GM06990 (cell line): ENCODE data around the gene RPS6KL1.

ENCODE experiments used
- DNase-seq: peaks from one replicate; pipeline ENCODE4 v3.0.0-alpha.2; 2011; ENCODE audit not compliant: insufficient read length; ENCODE audit errors: extremely low read depth
- H3K27me3 ChIP-seq: replicated peaks from 2 replicates; pipeline ENCODE4 v1.6.0; 2011; ENCODE audit warnings: low read length; ENCODE audit not compliant: control insufficient read depth, insufficient read depth
- H3K36me3 ChIP-seq: 2 replicates; pipeline ENCODE4 v1.5.1; 2011; ENCODE audit warnings: low read length; ENCODE audit not compliant: control insufficient read depth, insufficient read depth
- H3K4me3 ChIP-seq: replicated peaks from 2 replicates; pipeline ENCODE4 v1.5.1; 2011; ENCODE audit warnings: low read depth, mild to moderate bottlenecking, control low read depth, low read length
- TF ChIP-seq, protein P1 (sequence below): IDR thresholded peaks from 2 replicates; pipeline ENCODE4 v1.5.1; 2011; ENCODE audit warnings: low read length, control low read depth, mild to moderate bottlenecking, inconsistent platforms; ENCODE audit not compliant: insufficient read depth, poor library complexity, severe bottlenecking

The RPS6KL1 gene

DNA sequence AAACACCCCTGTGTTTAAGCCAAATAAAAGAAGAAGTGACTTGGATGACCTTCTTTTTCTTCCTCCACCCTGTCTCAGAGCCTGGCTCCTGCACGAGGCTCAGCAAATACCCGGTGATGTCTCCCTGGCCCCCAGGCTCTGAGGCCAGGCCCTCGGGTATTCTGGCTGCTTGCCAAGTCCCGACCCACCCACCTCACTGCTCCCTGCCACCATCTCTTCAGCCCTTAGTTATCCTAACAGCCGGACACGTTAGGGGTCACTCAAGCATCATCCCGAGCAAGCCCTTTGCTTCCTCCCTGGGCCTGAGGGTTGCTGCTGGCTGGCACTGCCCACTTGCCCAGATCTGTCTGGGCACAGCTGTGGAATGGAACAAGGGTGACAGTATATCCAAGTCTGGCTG lies 7.2 kb downstream of the RPS6KL1 start:
- Histone ChIP-seq H3K27me3 (no peaks in the 10 kb centered on the region), H3K4me3 (no peak overlapping the region), H3K36me3 (peaks cover 3% of the 10 kb centered on the region)
- TF ChIP-seq, protein P1, sequence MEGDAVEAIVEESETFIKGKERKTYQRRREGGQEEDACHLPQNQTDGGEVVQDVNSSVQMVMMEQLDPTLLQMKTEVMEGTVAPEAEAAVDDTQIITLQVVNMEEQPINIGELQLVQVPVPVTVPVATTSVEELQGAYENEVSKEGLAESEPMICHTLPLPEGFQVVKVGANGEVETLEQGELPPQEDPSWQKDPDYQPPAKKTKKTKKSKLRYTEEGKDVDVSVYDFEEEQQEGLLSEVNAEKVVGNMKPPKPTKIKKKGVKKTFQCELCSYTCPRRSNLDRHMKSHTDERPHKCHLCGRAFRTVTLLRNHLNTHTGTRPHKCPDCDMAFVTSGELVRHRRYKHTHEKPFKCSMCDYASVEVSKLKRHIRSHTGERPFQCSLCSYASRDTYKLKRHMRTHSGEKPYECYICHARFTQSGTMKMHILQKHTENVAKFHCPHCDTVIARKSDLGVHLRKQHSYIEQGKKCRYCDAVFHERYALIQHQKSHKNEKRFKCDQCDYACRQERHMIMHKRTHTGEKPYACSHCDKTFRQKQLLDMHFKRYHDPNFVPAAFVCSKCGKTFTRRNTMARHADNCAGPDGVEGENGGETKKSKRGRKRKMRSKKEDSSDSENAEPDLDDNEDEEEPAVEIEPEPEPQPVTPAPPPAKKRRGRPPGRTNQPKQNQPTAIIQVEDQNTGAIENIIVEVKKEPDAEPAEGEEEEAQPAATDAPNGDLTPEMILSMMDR: no peak
- no peak for DNase-seq

DNA sequence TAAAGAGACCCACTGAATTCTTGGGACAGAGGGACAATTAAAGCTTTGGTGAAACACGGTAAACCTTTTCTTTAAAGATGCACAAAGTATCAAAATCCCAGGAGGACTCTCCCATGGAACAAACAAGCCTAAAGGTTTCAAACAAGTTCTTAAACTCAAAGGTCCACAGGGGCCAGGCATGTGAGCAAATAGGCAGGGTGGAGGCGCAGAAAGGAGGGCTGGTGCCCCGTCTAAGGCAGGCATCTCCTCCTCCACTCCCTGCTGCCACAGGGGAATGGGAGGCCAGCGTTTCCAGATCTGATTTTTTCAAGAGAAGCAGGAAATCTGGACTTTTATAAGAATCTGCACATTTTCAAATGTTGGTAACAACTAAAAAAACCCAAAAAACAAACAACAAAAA lies 7.6 kb downstream of the RPS6KL1 start:
- Histone ChIP-seq H3K27me3 (no peaks in the 10 kb centered on the region), H3K4me3 (no peak overlapping the region), H3K36me3 (peaks cover 3% of the 10 kb centered on the region)
- DNase-seq: no peak
- TF ChIP-seq, protein P1: no peak

DNA sequence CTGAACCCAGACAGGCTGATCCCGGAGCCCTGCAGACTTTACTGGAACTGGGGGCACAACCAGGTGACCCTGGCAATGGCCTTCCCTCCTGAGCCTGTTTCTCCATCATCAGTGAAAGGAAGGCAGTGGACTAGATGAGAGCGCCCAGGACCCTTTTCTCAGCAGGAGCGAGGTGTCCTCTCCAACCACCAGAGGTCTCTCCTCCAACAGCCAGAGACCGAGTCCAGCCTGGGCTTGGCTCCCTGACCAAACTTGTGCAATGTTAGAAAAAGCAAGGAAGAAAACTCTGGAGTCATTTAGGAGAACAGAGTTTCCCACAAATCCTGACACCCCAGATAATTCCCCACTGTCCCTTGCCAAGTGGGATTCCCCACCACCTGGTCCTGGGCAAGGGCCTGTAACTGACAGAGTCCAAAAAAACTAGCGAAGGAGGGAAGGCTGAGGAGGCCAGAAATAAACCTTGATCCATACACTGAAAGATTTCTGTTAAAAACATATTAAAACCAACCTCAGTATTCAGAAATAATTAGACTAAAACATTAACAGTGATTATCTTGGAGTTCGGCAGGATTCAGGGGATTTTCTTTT lies 9.0 kb downstream of the RPS6KL1 start:
- Histone ChIP-seq H3K36me3 (peaks cover 3% of the 10 kb centered on the region), H3K4me3 (no peak overlapping the region), H3K27me3 (no peaks in the 10 kb centered on the region)
- DNase-seq: no peak
- TF ChIP-seq, protein P1: peak; percentile 67

DNA sequence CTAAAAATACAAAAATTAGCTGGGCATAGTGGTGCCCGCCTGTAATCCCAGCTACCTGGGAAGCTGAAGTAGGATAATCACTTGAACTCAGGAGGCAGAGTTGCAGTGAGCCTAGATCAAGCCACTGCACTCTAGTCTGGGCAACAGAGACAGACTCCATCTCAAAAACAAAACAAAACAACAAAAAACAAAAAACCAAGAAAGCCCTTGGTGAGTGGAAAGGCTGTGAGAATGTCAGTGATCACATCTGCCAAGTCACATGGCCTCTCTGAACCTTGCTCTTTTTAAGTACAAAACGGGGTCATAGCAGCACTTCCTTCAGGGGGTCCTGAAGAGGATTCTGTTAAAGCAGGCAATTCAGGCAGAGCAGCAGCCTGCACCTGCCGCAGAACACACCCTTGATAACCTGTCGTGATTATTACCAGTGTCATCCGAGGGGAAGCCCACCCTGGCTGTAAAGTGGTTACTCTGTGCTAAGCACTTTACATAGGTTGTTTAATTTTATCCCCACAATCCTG lies 9.6 kb downstream of the RPS6KL1 start:
- TF ChIP-seq, protein P1: no peak
- Histone ChIP-seq H3K4me3 (no peak overlapping the region), H3K27me3 (no peaks in the 10 kb centered on the region)

DNA sequence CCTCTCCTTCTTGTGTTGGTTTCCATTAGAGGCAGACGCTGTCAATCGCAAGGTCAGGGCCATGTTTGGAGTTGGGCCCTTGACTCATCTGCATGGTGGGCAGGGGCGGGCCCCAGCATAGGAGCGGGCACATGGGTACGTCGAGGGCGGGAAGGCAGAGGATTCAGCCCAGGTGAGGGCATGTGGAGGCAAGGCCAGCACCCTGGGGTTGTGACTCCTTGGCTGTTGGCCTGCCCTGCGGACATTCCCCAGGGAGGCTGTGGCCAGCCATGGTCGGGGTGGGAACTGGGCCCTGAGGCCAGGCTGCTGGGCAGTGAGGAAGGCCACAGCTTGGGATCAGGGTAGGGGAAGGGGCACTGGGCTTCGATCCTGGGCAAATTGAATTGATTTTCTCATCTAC lies 10.3 kb downstream of the RPS6KL1 start:
- no peak for DNase-seq
- Histone ChIP-seq H3K27me3 (no peaks in the 10 kb centered on the region), H3K4me3 (no peak overlapping the region), H3K36me3 (peaks cover 3% of the 10 kb centered on the region)
- TF ChIP-seq, protein P1: no peak

More for the DNA sequence above, 9.6 kb downstream of the RPS6KL1 start:
- DNase-seq: no peak
- H3K36me3 ChIP-seq: peaks cover 3% of the 10 kb centered on the region

DNA sequence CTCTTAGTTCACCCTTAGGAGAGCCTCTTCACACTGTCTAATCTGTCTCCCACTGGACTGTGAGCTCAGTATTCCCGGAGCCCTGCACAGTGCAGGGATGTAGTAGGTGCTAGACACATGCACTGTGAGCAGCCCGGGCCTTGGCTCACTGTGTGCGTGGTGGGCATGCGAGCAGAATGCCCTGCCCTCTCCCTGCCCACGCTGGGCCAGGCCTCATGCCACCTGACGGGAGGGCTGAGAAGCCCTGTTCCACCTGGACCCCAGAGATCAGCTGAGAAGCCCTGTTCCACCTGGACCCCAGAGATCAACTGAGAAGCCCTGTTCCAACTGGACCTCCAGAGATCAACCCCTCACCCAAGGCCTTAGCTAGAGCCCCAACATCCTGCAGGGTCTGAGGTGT lies 10.9 kb downstream of the RPS6KL1 start:
- peaks cover 3% of the 10 kb centered on the region for H3K36me3 ChIP-seq
- no peak overlapping the region for H3K4me3 ChIP-seq
- H3K27me3 ChIP-seq: no peaks in the 10 kb centered on the region
- TF ChIP-seq, protein P1: no peak
- no peak for DNase-seq
